Measurements from ENCODE around the gene LAMP5.

LAMP5 gene

GRCh38 chr20:9503526-9504245, 10.7 kb upstream of the LAMP5 start:
- Histone ChIP-seq H3K9ac (ENCODE audit: low read length) (no peak overlapping the region), H4K20me1 (ENCODE audit: insufficient read depth, low read length) (no peaks in the 10 kb centered on the region), H3K9me3 (ENCODE audit: insufficient read depth, low read length) (no peaks in the 10 kb centered on the region), H3K4me2 (ENCODE audit: low read length) (no peak overlapping the region), H3K4me3 (ENCODE audit: low read length) (no peak overlapping the region), H3K27ac (ENCODE audit: low read length) (no peak overlapping the region), H3K79me2 (ENCODE audit: low read length) (no peaks in the 10 kb centered on the region), H3K4me1 (ENCODE audit: low read length) (peaks cover 7% of the 10 kb centered on the region), H2AFZ (ENCODE audit: low read depth, low read length) (no peak overlapping the region), H3K36me3 (replicated peaks; ENCODE audit: low read depth, low read length) (no peaks in the 10 kb centered on the region), H3K27me3 (ENCODE audit: low read depth, low read length) (peaks cover 13% of the 10 kb centered on the region)
- TF ChIP-seq, protein P1, sequence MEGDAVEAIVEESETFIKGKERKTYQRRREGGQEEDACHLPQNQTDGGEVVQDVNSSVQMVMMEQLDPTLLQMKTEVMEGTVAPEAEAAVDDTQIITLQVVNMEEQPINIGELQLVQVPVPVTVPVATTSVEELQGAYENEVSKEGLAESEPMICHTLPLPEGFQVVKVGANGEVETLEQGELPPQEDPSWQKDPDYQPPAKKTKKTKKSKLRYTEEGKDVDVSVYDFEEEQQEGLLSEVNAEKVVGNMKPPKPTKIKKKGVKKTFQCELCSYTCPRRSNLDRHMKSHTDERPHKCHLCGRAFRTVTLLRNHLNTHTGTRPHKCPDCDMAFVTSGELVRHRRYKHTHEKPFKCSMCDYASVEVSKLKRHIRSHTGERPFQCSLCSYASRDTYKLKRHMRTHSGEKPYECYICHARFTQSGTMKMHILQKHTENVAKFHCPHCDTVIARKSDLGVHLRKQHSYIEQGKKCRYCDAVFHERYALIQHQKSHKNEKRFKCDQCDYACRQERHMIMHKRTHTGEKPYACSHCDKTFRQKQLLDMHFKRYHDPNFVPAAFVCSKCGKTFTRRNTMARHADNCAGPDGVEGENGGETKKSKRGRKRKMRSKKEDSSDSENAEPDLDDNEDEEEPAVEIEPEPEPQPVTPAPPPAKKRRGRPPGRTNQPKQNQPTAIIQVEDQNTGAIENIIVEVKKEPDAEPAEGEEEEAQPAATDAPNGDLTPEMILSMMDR (IDR thresholded peaks at IDR 0.05; ENCODE audit: low read depth, low read length): 0 out of 2 replicates have a peak, but pooled peaks have one; percentile 6
- no peak for TF ChIP-seq EZH2phosphoT487 (IDR thresholded peaks at IDR 0.05; ENCODE audit: low read depth)

DNA sequence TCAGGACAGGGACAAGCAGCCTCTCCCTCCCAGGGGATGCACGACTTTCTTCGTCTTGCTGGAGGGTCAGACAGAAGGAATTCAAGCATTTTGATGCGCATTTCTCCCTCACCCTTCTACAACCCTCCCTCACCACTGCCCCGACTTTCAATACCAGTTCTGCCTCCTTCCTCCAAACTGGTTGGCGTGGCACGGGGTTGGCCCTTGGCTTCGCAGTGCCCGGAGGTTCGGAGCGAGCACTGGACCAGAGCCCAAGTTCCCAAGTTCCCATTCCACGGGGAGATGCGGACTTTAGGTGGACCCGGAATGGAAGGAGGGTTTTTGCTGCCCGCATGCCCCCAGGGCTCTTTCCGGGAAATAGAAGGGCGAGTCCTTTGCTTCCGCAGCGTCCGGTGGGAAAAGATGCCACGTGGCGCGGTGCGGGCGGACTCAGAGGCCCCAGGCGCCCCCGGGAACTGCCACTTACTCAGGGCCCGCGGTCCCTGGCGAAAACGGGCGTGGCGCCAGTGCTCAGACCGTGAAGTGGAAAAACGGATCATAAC, 8.0 kb upstream of the LAMP5 start:
- no peaks in the 10 kb centered on the region for H3K36me3 ChIP-seq (replicated peaks; ENCODE audit: low read depth, low read length)
- H3K27ac ChIP-seq (ENCODE audit: low read length): no peak overlapping the region
- H3K9me3 ChIP-seq (ENCODE audit: insufficient read depth, low read length): no peaks in the 10 kb centered on the region
- no peak overlapping the region for H3K9ac ChIP-seq (ENCODE audit: low read length)
- H3K4me1 ChIP-seq (ENCODE audit: low read length): no peaks in the 10 kb centered on the region
- H3K27me3 ChIP-seq (ENCODE audit: low read depth, low read length): peaks cover 9% of the 10 kb centered on the region
- no peak overlapping the region for H3K4me3 ChIP-seq (ENCODE audit: low read length)
- no peak overlapping the region for H3K4me2 ChIP-seq (ENCODE audit: low read length)
- TF ChIP-seq EZH2phosphoT487 (IDR thresholded peaks at IDR 0.05; ENCODE audit: low read depth): no peak
- TF ChIP-seq, protein P1 (IDR thresholded peaks at IDR 0.05; ENCODE audit: low read depth, low read length): no peak
- H3K79me2 ChIP-seq (ENCODE audit: low read length): no peaks in the 10 kb centered on the region
- H4K20me1 ChIP-seq (ENCODE audit: insufficient read depth, low read length): no peaks in the 10 kb centered on the region
- H2AFZ ChIP-seq (ENCODE audit: low read depth, low read length): no peak overlapping the region

DNA sequence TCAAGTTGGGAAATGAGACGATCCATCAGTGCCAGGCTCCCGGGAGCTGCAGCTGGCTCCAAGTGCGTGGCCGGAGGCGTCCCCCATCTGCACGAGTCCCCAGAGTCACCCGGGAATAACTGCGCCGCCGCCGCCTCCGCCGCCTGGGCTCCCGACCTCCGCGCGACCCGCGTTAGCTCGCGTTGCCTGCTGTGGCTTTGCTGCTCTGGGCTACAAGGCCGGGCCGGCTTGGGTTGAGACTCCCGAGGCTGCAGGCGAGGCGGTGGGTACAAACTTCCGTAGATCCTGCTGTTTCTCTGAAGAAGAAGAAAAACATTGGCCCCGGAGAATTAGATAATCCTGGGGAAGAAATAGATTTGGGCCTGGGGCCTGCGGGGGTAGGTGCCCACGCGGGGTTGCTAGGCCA, 7.4 kb upstream of the LAMP5 start:
- H3K36me3 ChIP-seq (replicated peaks; ENCODE audit: low read depth, low read length): no peaks in the 10 kb centered on the region
- no peak overlapping the region for H3K4me3 ChIP-seq (ENCODE audit: low read length)
- TF ChIP-seq, protein P1 (IDR thresholded peaks at IDR 0.05; ENCODE audit: low read depth, low read length): no peak
- no peak for TF ChIP-seq EZH2phosphoT487 (IDR thresholded peaks at IDR 0.05; ENCODE audit: low read depth)
- no peak overlapping the region for H2AFZ ChIP-seq (ENCODE audit: low read depth, low read length)
- H3K4me1 ChIP-seq (ENCODE audit: low read length): no peaks in the 10 kb centered on the region
- H3K27ac ChIP-seq (ENCODE audit: low read length): no peak overlapping the region
- H3K4me2 ChIP-seq (ENCODE audit: low read length): no peak overlapping the region
- no peaks in the 10 kb centered on the region for H3K79me2 ChIP-seq (ENCODE audit: low read length)
- H4K20me1 ChIP-seq (ENCODE audit: insufficient read depth, low read length): no peaks in the 10 kb centered on the region
- H3K27me3 ChIP-seq (ENCODE audit: low read depth, low read length): 0 out of 2 replicates have a peak, but pooled peaks cover 4% of the 10 kb centered on the region
- no peak overlapping the region for H3K9ac ChIP-seq (ENCODE audit: low read length)
- no peaks in the 10 kb centered on the region for H3K9me3 ChIP-seq (ENCODE audit: insufficient read depth, low read length)

DNA sequence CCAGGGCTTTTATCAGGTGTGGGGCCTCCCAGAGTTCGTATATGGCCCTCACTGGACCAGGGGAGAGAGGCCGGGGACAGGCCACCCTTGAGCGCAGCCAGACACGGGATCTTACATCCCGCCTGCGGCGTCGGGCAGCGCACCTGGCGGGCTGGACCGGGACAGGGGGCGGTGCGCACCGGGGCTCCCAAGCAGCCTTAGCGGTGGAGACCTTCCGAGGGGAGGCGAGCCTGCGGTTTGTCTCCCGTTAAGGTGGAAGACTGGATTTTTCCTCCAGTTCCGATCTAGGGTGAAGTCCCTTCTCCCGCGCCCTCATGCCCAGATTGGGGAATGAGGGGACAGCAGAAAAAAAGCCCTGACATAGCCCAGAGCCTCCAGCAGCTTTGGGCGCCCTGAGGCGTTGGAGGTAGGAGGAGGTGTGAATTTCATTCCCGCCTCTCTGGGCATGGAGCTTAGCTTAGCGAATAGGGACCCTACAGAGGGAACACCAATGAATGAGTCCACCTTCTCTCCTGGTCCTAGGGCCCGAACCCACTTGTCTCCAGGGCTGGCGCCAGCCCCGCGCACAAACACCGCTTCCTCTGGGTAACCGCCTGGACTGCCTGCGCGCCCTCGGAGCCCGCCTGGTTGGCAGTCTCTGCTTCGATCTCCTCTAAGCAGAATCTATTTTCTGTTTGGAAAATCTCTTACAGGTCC, 6.7 kb upstream of the LAMP5 start:
- H3K4me1 ChIP-seq (ENCODE audit: low read length): no peaks in the 10 kb centered on the region
- TF ChIP-seq, protein P1 (IDR thresholded peaks at IDR 0.05; ENCODE audit: low read depth, low read length): no peak
- TF ChIP-seq EZH2phosphoT487 (IDR thresholded peaks at IDR 0.05; ENCODE audit: low read depth): no peak
- H3K79me2 ChIP-seq (ENCODE audit: low read length): no peaks in the 10 kb centered on the region
- H3K27ac ChIP-seq (ENCODE audit: low read length): no peak overlapping the region
- no peak overlapping the region for H3K9ac ChIP-seq (ENCODE audit: low read length)
- H3K36me3 ChIP-seq (replicated peaks; ENCODE audit: low read depth, low read length): no peaks in the 10 kb centered on the region
- H3K4me2 ChIP-seq (ENCODE audit: low read length): no peak overlapping the region
- H3K9me3 ChIP-seq (ENCODE audit: insufficient read depth, low read length): no peaks in the 10 kb centered on the region
- no peak overlapping the region for H3K4me3 ChIP-seq (ENCODE audit: low read length)
- H2AFZ ChIP-seq (ENCODE audit: low read depth, low read length): no peak overlapping the region
- H4K20me1 ChIP-seq (ENCODE audit: insufficient read depth, low read length): no peaks in the 10 kb centered on the region
- H3K27me3 ChIP-seq (ENCODE audit: low read depth, low read length): 0 out of 2 replicates have a peak, but pooled peaks cover 4% of the 10 kb centered on the region

All from OCI-LY3 (cell line).